OCI-LY7 (cell line): ENCODE measurements around the gene HSP90B1. TPM values are rescaled to one million over a fixed set of nuclear protein-coding genes. Genes with fewer than 3 reads are reported as not detected.

Experiments used
- BruUV-seq: library from RNA; stranded (reverse); fragments of 400-500 nt; replicated peaks from 2 replicates; lab custom pipeline; 2021; lab: Mats Ljungman, UMichigan
- CTCF ChIA-PET: fragments of 300-600 bp; sonication (Branson Sonifier 250); formaldehyde crosslinking; loops from one replicate; lab custom pipeline; 2022; ENCODE audit warnings: antibody characterized with exemption; ENCODE audit not compliant: unreplicated experiment; lab: Charles Lee
- POLR2A ChIA-PET: fragments of 300-600 bp; sonication (Branson Sonifier 250); formaldehyde crosslinking; loops from one replicate; lab custom pipeline; 2022; ENCODE audit warnings: antibody characterized with exemption; lab: Charles Lee
- DNase-seq: peaks from one replicate; pipeline ENCODE4 v3.0.0-alpha.2; 2015; ENCODE audit warnings: low spot score
- H2AFZ ChIP-seq: fragments of 200-600 bp; sonication (generic), shearing (Covaris generic); 2 replicates; pipeline ENCODE4 v1.6.1; 2014; ENCODE audit warnings: mild to moderate bottlenecking, antibody characterized with exemption, low read length, moderate library complexity
- H3K27ac ChIP-seq: fragments of 200-600 bp; sonication (generic); 2 replicates; pipeline ENCODE4 v1.5.1; 2014; ENCODE audit warnings: mixed run types, low read depth, mild to moderate bottlenecking, moderate library complexity, low read length, inconsistent platforms; ENCODE audit not compliant: poor library complexity, severe bottlenecking
- H3K36me3 ChIP-seq: fragments of 200-600 bp; sonication (generic); 2 replicates; pipeline ENCODE4 v1.6.1; 2014; ENCODE audit warnings: mild to moderate bottlenecking, antibody characterized with exemption, low read length, moderate library complexity, mixed read lengths; ENCODE audit not compliant: insufficient read depth
- H3K4me1 ChIP-seq: fragments of 200-600 bp; sonication (generic); 2 replicates; pipeline ENCODE4 v1.5.1; 2014; ENCODE audit warnings: mild to moderate bottlenecking, low read length; ENCODE audit not compliant: insufficient read depth, poor library complexity, severe bottlenecking
- H3K4me2 ChIP-seq: fragments of 200-600 bp; sonication (generic); 2 replicates; pipeline ENCODE4 v1.6.1; 2014; ENCODE audit warnings: mild to moderate bottlenecking, low read length
- H3K4me3 ChIP-seq: fragments of 200-600 bp; sonication (generic); 2 replicates; pipeline ENCODE4 v1.5.1; 2014; ENCODE audit warnings: mild to moderate bottlenecking, low read depth, low read length; ENCODE audit not compliant: poor library complexity, severe bottlenecking
- H3K79me2 ChIP-seq: fragments of 200-600 bp; sonication (generic); 2 replicates; pipeline ENCODE4 v1.6.1; 2016; ENCODE audit warnings: low read depth, mild to moderate bottlenecking, low read length, moderate library complexity, mixed read lengths; ENCODE audit not compliant: insufficient read depth
- H3K9me2 ChIP-seq: fragments of 200-600 bp; sonication (generic); 2 replicates; pipeline ENCODE4 v1.6.1; 2016; ENCODE audit warnings: mild to moderate bottlenecking, low read length, mixed read lengths; ENCODE audit not compliant: insufficient read depth
- H3K9me3 ChIP-seq: fragments of 200-600 bp; sonication (generic); 2 replicates; pipeline ENCODE4 v1.6.1; 2014; ENCODE audit warnings: mild to moderate bottlenecking, mixed run types, low read length, mixed read lengths
- H4K20me1 ChIP-seq: fragments of 200-600 bp; sonication (generic); 2 replicates; pipeline ENCODE4 v1.6.1; 2014; ENCODE audit warnings: mild to moderate bottlenecking, antibody characterized with exemption, low read length, moderate library complexity, mixed read lengths; ENCODE audit not compliant: insufficient read depth
- CTCF ChIP-seq: fragments of 200-600 bp; sonication (generic); conservative IDR thresholded peaks from 2 replicates; pipeline ENCODE4 v1.5.1; 2014; ENCODE audit warnings: mild to moderate bottlenecking, antibody characterized with exemption, low read length, moderate library complexity, mixed read lengths
- EZH2phosphoT487 ChIP-seq: fragments of 200-600 bp; sonication (generic); IDR thresholded peaks from 2 replicates; pipeline ENCODE4 v1.6.1; 2018; ENCODE audit warnings: low read depth, borderline replicate concordance, mild to moderate bottlenecking, mixed run types, antibody characterized with exemption, low read length, moderate library complexity, mixed read lengths
- intact Hi-C: fragments of 100-400 bp; cut with micrococcal nuclease; formaldehyde crosslinking; loops from one replicate; pipeline ENCODE4 v1.10.0; 2022; ENCODE audit not compliant: unreplicated experiment
- total RNA-seq, 2 experiments: library from RNA; depleted of rRNA in 1 of 2; stranded (reverse); fragments of >200 nt in 1 of 2; shearing (Covaris generic) in 1 of 2; gene quantifications; 2 replicates each; pipeline ENCODE4 v1.2.3, GENCODE V29; 2014 to 2022

The HSP90B1 gene
- total RNA-seq, 2 experiments from 2014 or later: 235 to 304 TPM

DNA sequence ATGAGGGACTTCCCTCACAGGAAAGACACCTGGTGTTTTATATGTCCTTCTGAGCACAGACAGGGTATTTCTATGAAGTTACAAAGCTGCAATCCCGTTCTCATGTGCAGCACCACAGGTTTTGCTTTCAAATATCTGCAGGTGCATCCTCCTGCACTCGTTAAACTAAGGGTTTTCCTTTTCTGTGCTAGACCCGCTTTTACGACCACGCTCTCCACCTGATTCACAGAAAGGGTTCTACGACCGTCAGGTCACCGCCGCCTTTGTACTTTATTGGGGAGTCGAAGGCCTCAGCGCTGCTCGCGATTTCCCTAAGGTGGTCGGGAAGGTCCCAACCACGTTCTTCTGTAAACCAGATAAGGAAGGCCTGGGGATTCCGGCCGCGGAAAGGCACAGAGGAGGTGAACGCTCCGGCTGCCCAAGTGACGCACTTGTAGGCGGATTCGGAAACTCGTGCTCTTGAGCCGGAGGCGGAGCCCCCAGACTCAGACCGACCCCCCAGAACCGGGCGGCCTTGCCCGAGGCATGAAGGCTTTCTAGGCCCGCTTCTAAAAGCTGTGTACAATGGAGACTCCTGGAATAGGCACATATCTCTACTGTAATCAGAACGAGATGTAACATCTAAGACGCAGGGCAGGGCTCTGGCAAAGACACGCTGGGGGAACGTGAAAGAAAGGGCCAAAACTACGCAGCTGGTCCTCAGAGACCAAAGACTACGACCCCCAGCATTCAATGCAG lies 995 bp upstream of the HSP90B1 start:
- no peaks in the 10 kb centered on the region for H3K9me2 ChIP-seq
- ChIA-PET CTCF (interaction anchor here (1.3 kb wide), 1 partner anchor 35 kb away, joined by 4 read pairs; no protein-coding TSS in a partner anchor), POLR2A (interaction anchor here (0.9 to 3.6 kb wide), 16 partner anchors 9 to 363 kb away, joined by 3 to 27 read pairs (median 4); partner anchors contain the start of genes HCFC2 and TDG)
- peaks cover 46% of the 10 kb centered on the region for H3K4me1 ChIP-seq
- intact Hi-C loops: loop anchor here (1.0 kb wide), 1 partner anchor 28 kb away; a partner anchor contains a TSS
- peaks cover 39% of the 10 kb centered on the region for H3K79me2 ChIP-seq
- peak overlapping the region; percentile 79 for H3K4me3 ChIP-seq
- peaks cover 32% of the 10 kb centered on the region for H3K36me3 ChIP-seq
- peak overlapping the region; percentile 91 for H3K27ac ChIP-seq
- H4K20me1 ChIP-seq: peaks cover 23% of the 10 kb centered on the region
- TF ChIP-seq CTCF: no peak; the same call in 1 of the 2 replicates
- no peak for TF ChIP-seq EZH2phosphoT487
- H2AFZ ChIP-seq: peak overlapping the region; percentile 89
- peak overlapping the region; percentile 99 for H3K4me2 ChIP-seq
- DNase-seq: peak; percentile 92
- H3K9me3 ChIP-seq: no peaks in the 10 kb centered on the region
- TSS peak; percentile 74 for BruUV-seq

GRCh38 chr12:103929784-103930033 lies 501 bp upstream of the HSP90B1 start:
- peaks cover 36% of the 10 kb centered on the region for H3K36me3 ChIP-seq
- H2AFZ ChIP-seq: peak overlapping the region; percentile 89; the same call in 1 of the 2 replicates
- CTCF ChIA-PET: interaction anchor here (1.3 kb wide), 1 partner anchor 35 kb away, joined by 4 read pairs; no protein-coding TSS in a partner anchor
- H3K27ac ChIP-seq: peak overlapping the region; percentile 91
- peaks cover 42% of the 10 kb centered on the region for H3K79me2 ChIP-seq
- DNase-seq: no peak
- TF ChIP-seq EZH2phosphoT487: no peak
- POLR2A ChIA-PET: interaction anchor here (0.7 to 3.6 kb wide), 12 partner anchors 8 to 1979 kb away, joined by 3 to 27 read pairs (median 4); partner anchors contain the start of gene TDG
- peaks cover 23% of the 10 kb centered on the region for H4K20me1 ChIP-seq
- peak overlapping the region; percentile 79 for H3K4me3 ChIP-seq
- no peaks in the 10 kb centered on the region for H3K9me3 ChIP-seq
- peak overlapping the region; percentile 99 for H3K4me2 ChIP-seq
- BruUV-seq: no TSS peak
- intact Hi-C loops: loop anchor here (1.0 to 5.0 kb wide), 4 partner anchors 28 to 208 kb away; partner anchors contain the start of genes NFYB, NT5DC3 and TDG
- no peaks in the 10 kb centered on the region for H3K9me2 ChIP-seq
- peaks cover 46% of the 10 kb centered on the region for H3K4me1 ChIP-seq

GRCh38 chr12:103930787-103931735 lies 851 bp downstream of the HSP90B1 start:
- Histone ChIP-seq H3K9me2 (no peaks in the 10 kb centered on the region), H3K4me3 (peak overlapping the region; percentile 79), H2AFZ (peak overlapping the region; percentile 0; the same call in 1 of the 2 replicates), H3K4me2 (peak overlapping the region; percentile 89), H3K79me2 (peaks cover 53% of the 10 kb centered on the region), H4K20me1 (peaks cover 27% of the 10 kb centered on the region), H3K9me3 (no peaks in the 10 kb centered on the region), H3K36me3 (peaks cover 50% of the 10 kb centered on the region), H3K27ac (peak overlapping the region; percentile 57), H3K4me1 (peaks cover 51% of the 10 kb centered on the region)
- POLR2A ChIA-PET: interaction anchor here (1.8 kb wide), 1 partner anchor 26 kb away, joined by 15 read pairs; a partner anchor contains a TSS
- BruUV-seq: no TSS peak
- no peak for TF ChIP-seq EZH2phosphoT487
- TF ChIP-seq CTCF: no peak
- peak; percentile 68 for DNase-seq
- CTCF ChIA-PET: no interaction called here
- intact Hi-C loops: loop anchor here (1.0 to 5.0 kb wide), 4 partner anchors 34 to 206 kb away; partner anchors contain the start of genes NFYB, NT5DC3 and TDG
